NCI-H345 (cell line): ENCODE data around the gene RPL26.
"Not testable (repeated sequence)": the region's sequence is repeated elsewhere in the genome, so short reads cannot be mapped to it uniquely, and the experiment has no call there.

Experiments used
- DNase-seq: peaks from one replicate; lab custom pipeline; 2025; lab: John Stamatoyannopoulos, UW

Gene RPL26

DNA sequence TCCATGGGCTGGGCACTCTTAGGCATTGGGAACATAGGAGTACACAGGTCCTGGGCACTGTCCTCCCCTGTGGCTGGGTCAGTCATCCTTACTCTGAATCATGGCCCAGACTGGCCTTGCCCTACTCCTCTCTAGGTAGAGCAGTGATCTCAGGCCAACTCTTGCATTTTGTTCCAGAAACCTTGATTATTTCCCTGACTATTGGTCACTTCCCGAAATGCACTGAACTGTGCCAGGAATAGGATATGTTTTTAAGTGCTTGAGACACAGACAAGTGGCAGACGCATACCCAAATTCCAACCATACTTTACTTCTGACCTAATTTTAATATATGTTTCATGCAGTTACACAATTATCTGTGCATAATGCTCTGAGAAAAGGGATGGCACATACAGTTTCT lies 16.8 kb downstream of the RPL26 start:
- no peak for DNase-seq

DNA sequence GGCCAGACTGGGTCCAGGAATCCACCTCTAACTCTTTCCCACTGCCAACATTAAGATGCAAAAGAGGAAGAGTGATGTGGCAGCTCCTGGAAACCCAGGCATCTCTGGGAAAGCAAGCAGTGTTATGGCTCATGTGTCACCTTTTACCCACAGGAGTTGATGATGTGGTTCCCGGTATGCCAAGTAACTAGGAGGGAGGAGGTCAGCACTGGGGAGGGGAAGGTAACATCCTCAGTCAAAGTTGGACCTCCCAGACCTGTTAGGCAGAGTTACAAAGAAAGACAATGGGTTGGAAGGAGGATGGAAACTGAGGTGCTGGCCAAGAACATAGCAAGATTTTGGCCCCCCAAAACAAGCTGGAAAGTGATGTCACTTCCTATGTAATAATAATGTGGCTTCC lies 17.9 kb downstream of the RPL26 start:
- DNase-seq, result no peak

DNA sequence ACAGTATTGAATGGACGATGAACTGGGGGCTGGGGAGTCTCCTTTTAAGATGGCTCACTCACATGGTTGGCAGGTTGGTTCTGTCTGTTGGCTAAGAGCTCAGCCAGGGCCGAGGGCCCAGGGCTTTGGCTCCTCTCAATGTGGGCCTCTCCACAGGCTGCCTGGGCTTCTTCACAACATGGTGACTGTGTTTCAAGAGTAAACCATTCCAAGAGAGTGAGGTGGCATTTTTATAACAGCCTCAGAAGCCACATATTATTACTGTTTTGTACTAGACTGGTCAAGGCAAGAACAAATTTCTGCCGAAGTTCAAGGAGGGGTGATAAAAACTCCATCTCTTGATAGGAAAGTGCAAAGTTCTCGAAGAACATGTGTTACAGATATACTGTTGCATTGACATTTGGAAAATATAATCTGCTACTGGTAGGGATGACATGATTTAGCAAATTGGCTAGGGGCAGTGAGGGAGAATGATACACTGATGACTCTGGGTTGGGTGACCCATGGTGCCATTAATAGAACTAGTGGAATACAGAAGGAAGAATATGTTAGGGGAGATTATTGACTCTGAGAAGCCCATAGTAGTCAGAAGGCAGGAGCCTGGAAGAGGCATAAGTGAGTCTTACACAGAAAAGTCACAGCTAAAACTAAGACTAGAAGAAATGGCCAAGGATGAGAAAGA lies 20.2 kb downstream of the RPL26 start:
- DNase-seq, result no peak

GRCh38 chr17:8360751-8361150 lies 22.2 kb downstream of the RPL26 start:
- DNase-seq, result no peak

GRCh38 chr17:8360260-8360659 lies 22.7 kb downstream of the RPL26 start:
- no peak for DNase-seq

GRCh38 chr17:8359769-8360168 lies 23.2 kb downstream of the RPL26 start:
- DNase-seq, result no peak

GRCh38 chr17:8357910-8358309 lies 25.1 kb downstream of the RPL26 start:
- no peak for DNase-seq

GRCh38 chr17:8354236-8354635 lies 28.8 kb downstream of the RPL26 start:
- DNase-seq, result no peak

GRCh38 chr17:8353736-8354135 lies 29.3 kb downstream of the RPL26 start:
- DNase-seq, result no peak

DNA sequence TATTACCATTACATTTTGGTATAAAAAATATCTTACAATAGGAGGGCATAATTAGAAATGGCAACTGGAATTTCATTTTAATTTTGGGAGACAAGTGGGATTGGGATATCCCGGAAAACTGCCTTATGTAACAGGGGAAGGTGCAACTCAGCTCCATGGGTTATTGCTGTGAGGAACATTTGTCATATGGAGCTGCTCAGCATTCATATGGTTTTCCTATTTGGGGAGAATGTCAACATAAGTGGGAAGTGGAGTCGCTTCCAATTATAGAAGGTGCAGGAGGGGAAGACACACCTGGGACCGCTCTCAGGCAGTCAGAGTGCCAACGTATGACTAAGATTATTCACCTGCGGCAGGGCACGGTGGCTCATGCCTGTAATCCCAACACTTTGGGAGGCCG lies 32.7 kb downstream of the RPL26 start:
- DNase-seq, result no peak

DNA sequence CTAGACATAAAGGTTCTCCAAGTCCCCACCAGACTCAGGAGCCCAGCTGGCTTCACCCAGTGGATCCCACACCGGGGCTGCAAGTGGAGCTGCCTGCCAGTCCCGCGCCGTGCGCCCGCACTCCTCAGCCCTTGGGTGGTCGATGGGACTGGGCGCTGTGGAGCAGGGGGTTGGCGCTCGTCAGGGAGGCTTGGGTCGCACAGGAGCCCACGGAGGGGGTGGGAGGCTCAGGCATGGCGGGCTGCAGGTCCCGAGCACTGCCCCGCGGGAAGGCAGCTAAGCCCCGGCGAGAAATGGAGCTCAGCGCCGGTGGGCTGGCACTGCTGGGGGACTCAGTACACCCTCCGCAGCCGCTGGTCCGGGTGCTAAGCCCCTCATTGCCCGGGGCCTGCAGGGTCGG lies 36.0 kb downstream of the RPL26 start:
- not testable (repeated sequence) for DNase-seq

GRCh38 chr17:8345951-8346665 lies 36.9 kb downstream of the RPL26 start:
- DNase-seq, result no peak

DNA sequence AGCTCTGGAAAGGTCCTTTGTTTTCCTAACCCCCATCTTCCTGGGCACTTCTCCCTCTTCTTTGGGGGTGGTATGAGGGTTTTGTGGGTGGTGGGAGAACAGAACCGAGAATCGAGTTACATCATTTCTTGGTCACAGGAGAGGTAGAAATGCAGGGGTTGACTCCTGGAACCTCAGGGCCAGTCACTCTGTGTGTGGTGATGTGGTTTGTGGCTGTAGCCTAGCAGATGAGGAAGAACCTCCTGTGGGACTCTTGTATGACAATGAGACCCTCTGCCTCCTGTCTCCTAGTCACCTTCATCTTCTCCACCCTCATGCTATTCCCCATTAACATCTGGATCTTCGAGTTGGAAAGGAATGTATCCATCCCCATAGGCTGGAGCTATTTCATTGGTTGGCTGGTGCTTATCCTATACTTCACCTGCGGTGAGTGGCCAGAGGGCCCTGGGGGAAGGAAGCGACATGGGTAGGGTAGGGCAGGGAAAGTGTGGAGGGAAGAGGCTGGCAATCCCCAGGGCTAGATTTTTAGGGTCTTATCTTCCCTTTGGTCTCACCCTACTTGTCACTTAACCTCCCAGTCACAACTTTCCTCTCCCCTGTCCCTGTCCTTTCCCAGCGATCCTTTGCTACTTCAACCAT lies 37.8 kb downstream of the RPL26 start:
- no peak for DNase-seq

GRCh38 chr17:8341456-8341855 lies 41.5 kb downstream of the RPL26 start:
- no peak for DNase-seq

GRCh38 chr17:8339540-8339939 lies 43.5 kb downstream of the RPL26 start, which contains the start of gene ODF4:
Gene ODF4 (plus strand): TSS chr17:8339840. CDS start chr17:8340052, 212 bp downstream.
- no peak for DNase-seq

- no peak for DNase-seq
Measured at GRCh38 chr17:8338753-8339140, 44.2 kb downstream of the RPL26 start.

DNA sequence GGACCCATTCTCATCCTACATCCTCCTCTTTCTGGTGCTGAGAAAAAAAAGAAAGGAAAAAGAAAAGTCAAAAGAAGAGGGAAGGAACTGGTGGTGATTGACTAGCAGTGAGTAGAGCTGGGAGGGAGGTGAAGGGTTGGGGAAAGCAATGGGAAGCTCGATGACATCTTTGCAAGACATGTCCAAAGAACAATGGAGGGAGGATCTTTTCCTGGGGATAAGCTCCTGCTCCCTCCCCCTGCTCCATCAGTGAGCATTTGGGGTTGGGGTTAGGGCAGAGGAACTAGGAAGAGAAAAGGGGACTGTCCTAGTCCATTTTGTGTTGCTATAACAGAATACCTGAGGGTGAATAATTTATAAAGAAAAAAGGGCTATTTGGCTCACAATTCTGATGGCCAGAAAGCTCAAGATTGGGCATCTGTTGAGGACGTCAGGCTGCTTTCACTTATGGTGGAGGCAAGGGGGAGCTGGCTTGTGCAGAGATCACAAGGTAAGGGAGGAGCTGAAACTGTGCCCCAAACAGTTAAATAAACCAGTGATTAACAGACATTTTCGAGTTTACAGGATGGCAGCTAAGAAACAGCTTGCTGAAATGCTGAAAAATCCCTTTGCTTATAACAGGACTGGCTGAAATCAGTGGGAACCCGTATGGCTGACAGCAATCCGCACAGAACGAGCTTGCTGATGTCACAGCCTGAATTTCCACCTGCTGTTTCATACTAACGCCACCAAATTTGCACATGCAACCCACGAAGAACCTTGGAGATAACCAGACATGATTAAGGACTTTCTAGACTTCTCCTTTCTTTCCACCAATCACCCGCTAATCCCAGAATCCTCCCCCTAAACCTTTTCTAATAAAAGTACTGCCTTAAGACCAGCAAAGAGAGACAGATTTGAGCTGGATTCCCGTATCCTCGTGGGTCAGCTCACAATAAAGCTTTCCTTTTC lies 44.9 kb downstream of the RPL26 start:
- DNase-seq, result no peak

DNA sequence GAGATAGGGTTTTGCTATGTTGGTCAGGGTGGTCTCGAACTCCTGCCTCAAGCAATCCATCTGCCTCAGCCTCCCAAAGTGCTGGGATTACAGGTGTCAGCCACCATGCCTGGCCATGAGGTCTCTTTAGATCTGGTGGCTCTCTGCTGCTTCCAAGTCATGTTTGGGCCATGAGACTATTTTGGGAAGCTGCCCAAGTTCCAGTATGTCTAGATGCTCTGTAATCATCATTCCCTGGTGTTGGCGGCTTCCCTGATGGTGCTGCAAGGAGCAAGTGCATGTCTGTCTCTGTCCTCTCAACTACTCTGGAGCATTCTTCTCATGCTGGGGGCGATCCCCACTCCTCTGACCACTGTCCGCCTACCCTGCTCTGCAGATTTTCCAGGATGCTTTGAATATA lies 49.7 kb downstream of the RPL26 start:
- no peak for DNase-seq

GRCh38 chr17:8332688-8333087 lies 50.3 kb downstream of the RPL26 start:
- DNase-seq, result no peak

DNA sequence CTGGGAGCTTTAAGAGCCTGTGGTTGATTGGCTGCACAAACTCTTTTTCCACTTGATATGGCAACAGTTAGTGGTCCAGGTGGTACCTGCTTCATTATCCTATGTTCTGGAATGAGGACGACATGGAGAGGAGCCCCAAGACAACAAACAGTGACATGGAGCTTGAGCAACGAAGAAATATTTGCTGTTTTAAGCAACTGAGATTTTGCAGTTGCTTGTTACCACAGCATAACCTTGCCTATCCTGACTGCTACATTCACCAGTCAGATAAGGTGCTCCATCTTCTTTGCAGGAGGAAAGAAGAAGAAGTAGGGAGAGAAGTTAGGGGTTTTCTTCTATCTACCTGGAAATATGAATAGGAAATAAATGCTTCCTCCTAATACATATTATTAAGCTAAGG lies 50.9 kb downstream of the RPL26 start:
- no peak for DNase-seq
